Upper lobe of left lung (tissue), 4 donors: ENCODE measurements around the gene TCEAL9.

Experiments
- EP300 ChIP-seq, 4 donors: sonication (generic); formaldehyde crosslinking; IDR thresholded peaks; one replicate each; pipeline ENCODE4 v1.5.1; 2017; ENCODE audit warnings: antibody characterized with exemption in 4 of 4, control low read depth in 2 of 4
- POLR2A ChIP-seq, 4 donors: fragments of 450-650 bp; IDR thresholded peaks; one replicate each; pipeline ENCODE4 v1.5.1; 2016 to 2017; ENCODE audit warnings: antibody characterized with exemption in 4 of 4, mild to moderate bottlenecking in 2 of 4
- POLR2AphosphoS5 ChIP-seq, 2 donors: sonication (generic); formaldehyde crosslinking; IDR thresholded peaks; one replicate each; pipeline ENCODE4 v1.5.1; 2017; ENCODE audit warnings: antibody characterized with exemption in 2 of 2
- TF ChIP-seq, protein P1 (sequence below), 6 experiments: fragments of 450-650 bp in 4 of 6; fragments of 200-600 bp in 2 of 6; sonication (generic) in 2 of 6; IDR thresholded peaks; one replicate each; pipeline ENCODE4 v1.5.1; 2016 to 2019; ENCODE audit warnings: antibody characterized with exemption in 6 of 6

DNA sequence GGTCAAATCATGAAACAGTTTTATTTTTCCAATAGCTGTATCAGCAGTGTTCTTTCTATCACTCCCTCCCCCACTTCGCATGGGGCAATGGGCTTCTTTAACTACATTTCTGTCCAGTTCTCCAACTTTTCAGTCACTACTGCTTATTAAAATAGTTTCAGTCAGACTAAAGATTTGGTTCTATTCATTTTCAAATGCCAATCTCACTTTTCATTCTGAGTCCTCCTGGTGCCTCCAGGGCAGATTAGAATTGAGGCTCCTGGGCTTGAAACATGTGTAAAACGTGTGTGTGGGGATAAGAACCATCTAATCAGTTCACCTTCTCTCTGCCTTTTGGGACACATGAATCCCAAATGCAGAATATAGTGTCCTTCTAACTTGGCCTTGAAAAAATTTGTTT lies 16.6 kb downstream of the TCEAL9 start:
- TF ChIP-seq, protein P1, sequence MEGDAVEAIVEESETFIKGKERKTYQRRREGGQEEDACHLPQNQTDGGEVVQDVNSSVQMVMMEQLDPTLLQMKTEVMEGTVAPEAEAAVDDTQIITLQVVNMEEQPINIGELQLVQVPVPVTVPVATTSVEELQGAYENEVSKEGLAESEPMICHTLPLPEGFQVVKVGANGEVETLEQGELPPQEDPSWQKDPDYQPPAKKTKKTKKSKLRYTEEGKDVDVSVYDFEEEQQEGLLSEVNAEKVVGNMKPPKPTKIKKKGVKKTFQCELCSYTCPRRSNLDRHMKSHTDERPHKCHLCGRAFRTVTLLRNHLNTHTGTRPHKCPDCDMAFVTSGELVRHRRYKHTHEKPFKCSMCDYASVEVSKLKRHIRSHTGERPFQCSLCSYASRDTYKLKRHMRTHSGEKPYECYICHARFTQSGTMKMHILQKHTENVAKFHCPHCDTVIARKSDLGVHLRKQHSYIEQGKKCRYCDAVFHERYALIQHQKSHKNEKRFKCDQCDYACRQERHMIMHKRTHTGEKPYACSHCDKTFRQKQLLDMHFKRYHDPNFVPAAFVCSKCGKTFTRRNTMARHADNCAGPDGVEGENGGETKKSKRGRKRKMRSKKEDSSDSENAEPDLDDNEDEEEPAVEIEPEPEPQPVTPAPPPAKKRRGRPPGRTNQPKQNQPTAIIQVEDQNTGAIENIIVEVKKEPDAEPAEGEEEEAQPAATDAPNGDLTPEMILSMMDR (IDR thresholded peaks at IDR 0.05), result no peak
- TF ChIP-seq EP300 (IDR thresholded peaks at IDR 0.05) (no peak), POLR2AphosphoS5 (IDR thresholded peaks at IDR 0.05) (no peak), POLR2A (IDR thresholded peaks at IDR 0.05) (no peak)
